Panc1 (cell line): ENCODE results near the gene TMEM187.

ENCODE experiments used
- POLR2AphosphoS5 ChIP-seq: IDR thresholded peaks from 2 replicates; pipeline ENCODE4 v1.6.1; 2012; ENCODE audit warnings: mild to moderate bottlenecking, low read depth, low read length, moderate library complexity
- TF ChIP-seq, protein P1 (sequence below): fragments of 450-650 bp; IDR thresholded peaks from 2 replicates; pipeline ENCODE4 v1.5.1; 2017; ENCODE audit warnings: mild to moderate bottlenecking
- TF ChIP-seq, protein P2 (sequence below), 2 experiments: IDR thresholded peaks; 2 replicates each; pipeline ENCODE4 v1.6.1; 2011 to 2012; ENCODE audit warnings: low read depth in 2 of 2, control low read depth in 1 of 2, low read length in 1 of 2, mild to moderate bottlenecking in 1 of 2, moderate library complexity in 1 of 2; ENCODE audit not compliant: insufficient read depth in 1 of 2

DNA sequence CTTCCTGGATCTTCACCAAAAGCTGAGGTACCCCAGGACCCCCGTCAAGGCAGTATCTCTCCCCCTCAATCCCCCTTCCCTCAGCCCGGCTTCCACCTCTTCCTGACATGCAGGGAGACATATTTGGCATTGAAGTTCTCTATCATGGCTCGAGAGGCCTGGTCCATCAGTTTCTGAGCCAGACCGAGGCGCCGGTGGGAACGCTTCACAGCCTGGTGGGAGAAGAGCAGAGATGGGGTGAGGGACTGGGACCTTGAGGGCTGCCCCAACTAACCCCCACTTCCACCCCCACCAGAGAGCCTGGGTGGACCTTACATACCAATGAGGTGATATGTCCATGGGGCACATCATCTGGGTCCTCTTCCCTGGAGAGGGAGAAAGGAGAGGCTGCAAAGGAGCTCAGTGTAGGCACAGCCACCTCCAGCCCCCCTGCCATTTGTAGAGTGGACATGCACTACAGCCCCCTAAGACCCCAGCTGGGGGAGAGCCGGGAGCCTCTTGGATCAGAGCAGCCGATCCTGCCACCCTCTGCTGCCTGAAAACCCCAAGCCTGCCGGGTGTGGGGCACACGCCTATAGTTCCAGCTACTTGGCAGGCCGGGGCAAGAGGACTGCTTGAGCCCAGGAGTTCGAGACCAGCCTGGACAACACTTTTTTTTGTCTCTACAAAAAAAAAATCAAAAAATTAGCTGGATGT lies 40.2 kb upstream of the TMEM187 start:
- TF ChIP-seq, protein P1, sequence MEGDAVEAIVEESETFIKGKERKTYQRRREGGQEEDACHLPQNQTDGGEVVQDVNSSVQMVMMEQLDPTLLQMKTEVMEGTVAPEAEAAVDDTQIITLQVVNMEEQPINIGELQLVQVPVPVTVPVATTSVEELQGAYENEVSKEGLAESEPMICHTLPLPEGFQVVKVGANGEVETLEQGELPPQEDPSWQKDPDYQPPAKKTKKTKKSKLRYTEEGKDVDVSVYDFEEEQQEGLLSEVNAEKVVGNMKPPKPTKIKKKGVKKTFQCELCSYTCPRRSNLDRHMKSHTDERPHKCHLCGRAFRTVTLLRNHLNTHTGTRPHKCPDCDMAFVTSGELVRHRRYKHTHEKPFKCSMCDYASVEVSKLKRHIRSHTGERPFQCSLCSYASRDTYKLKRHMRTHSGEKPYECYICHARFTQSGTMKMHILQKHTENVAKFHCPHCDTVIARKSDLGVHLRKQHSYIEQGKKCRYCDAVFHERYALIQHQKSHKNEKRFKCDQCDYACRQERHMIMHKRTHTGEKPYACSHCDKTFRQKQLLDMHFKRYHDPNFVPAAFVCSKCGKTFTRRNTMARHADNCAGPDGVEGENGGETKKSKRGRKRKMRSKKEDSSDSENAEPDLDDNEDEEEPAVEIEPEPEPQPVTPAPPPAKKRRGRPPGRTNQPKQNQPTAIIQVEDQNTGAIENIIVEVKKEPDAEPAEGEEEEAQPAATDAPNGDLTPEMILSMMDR, result no peak
- no peak for TF ChIP-seq POLR2AphosphoS5
- TF ChIP-seq, protein P2, sequence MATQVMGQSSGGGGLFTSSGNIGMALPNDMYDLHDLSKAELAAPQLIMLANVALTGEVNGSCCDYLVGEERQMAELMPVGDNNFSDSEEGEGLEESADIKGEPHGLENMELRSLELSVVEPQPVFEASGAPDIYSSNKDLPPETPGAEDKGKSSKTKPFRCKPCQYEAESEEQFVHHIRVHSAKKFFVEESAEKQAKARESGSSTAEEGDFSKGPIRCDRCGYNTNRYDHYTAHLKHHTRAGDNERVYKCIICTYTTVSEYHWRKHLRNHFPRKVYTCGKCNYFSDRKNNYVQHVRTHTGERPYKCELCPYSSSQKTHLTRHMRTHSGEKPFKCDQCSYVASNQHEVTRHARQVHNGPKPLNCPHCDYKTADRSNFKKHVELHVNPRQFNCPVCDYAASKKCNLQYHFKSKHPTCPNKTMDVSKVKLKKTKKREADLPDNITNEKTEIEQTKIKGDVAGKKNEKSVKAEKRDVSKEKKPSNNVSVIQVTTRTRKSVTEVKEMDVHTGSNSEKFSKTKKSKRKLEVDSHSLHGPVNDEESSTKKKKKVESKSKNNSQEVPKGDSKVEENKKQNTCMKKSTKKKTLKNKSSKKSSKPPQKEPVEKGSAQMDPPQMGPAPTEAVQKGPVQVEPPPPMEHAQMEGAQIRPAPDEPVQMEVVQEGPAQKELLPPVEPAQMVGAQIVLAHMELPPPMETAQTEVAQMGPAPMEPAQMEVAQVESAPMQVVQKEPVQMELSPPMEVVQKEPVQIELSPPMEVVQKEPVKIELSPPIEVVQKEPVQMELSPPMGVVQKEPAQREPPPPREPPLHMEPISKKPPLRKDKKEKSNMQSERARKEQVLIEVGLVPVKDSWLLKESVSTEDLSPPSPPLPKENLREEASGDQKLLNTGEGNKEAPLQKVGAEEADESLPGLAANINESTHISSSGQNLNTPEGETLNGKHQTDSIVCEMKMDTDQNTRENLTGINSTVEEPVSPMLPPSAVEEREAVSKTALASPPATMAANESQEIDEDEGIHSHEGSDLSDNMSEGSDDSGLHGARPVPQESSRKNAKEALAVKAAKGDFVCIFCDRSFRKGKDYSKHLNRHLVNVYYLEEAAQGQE (IDR thresholded peaks at IDR 0.05; ENCODE audit: insufficient read depth in 1 of 2, low read depth in 2 of 2, low read length in 1 of 2), result no peak
